ENCODE measurements around the gene GPC6. TPM values are rescaled to one million over a fixed set of nuclear protein-coding genes. Genes with fewer than 3 reads are reported as not detected.

The GPC6 gene
- total and polyA plus RNA-seq, 9 of the 15 experiments (the other 6 are each of a cell fraction or from before 2014, with no cell fraction given), result under 0.01 to 0.20 (median 0.01) TPM; not detected in 4

DNA sequence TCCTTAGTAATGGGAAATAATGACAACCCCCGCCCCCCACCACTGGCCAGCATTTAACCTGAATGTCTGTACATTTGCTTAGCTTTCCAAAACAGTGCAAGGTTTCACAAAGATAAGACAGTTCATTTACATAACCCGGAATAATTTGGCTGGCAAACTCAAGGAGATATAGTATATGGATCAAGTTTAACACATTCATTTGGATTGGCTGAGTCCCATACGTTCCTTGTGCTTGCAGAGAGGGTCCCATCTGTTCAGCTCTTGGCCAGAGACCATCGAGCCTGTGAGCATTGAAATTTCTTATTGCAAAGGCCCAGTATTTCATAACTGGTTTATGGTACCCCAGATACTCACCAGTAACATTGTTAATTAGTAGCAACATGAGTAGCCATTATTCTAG lies 116.5 kb downstream of the GPC6 start:
- BruUV-seq (replicated peaks), result no TSS peak
- intact Hi-C loops (cut with micrococcal nuclease) (no loop called here), in situ Hi-C loops (cut with MboI) (no loop called here)
- ChIA-PET CTCF (ENCODE audit: low intra/inter-chr PET ratio) (no interaction called here), POLR2A (interaction anchor here (0.9 to 1.6 kb wide), 2 partner anchors 10 to 26 kb away, joined by 3 to 8 read pairs; no protein-coding TSS in a partner anchor)
- DNase-seq (ENCODE audit: extremely low read depth in 1 of 4, low spot score in 3 of 4), result no peak
- Histone ChIP-seq H2AFZ (ENCODE audit: low read depth, low read length) (no peak overlapping the region), H4K20me1 (replicated peaks; ENCODE audit: control insufficient read depth, insufficient read depth, low read length) (no peaks in the 10 kb centered on the region), H3K4me2 (ENCODE audit: insufficient read depth, low read length) (no peak overlapping the region), H3K36me3 (ENCODE audit: control insufficient read depth, insufficient read depth, low read length) (no peaks in the 10 kb centered on the region), H3K4me3 (no peak overlapping the region), H3K27ac (ENCODE audit: extremely low read depth, low read depth, low read length) (no peak overlapping the region), H3K4me1 (replicated peaks in 1 of 2; ENCODE audit: control insufficient read depth in 2 of 2, insufficient read depth in 2 of 2, low read length in 2 of 2) (no peaks in the 10 kb centered on the region), H3K9me3 (replicated peaks; ENCODE audit: control insufficient read depth, insufficient read depth, low read depth, low read length) (no peaks in the 10 kb centered on the region), H3K9ac (ENCODE audit: insufficient read depth in 1 of 2, low read depth in 2 of 2, low read length in 2 of 2) (no peak overlapping the region), H3K27me3 (ENCODE audit: control insufficient read depth in 2 of 2, insufficient read depth in 2 of 2, low read length in 2 of 2) (peaks cover 0 to 2% of the 10 kb centered on the region in 2 experiments; a peak in 1 of 5 replicates), H3K9me1 (ENCODE audit: control insufficient read depth, insufficient read depth, low read length) (no peaks in the 10 kb centered on the region), H3K79me2 (ENCODE audit: control insufficient read depth, insufficient read depth, low read length) (no peaks in the 10 kb centered on the region)
- ATAC-seq, result no peak
- WGBS (ENCODE audit: insufficient coverage, low coverage, missing lambda C conversion rate), result 1% methylated on average over 4 of the region's 4 CpGs
- FAIRE-seq, result no peak
- TF ChIP-seq CC2D1A (IDR thresholded peaks at IDR 0.05) (no peak), ELF2 (CRISPR knock-in tag; IDR thresholded peaks at IDR 0.05) (no peak), EGR1 (conservative IDR thresholded peaks at IDR 0.05) (no peak), IFI16 (CRISPR knock-in tag; IDR thresholded peaks at IDR 0.05) (no peak), ZNF589 (CRISPR knock-in tag; IDR thresholded peaks at IDR 0.05; ENCODE audit: low read depth) (no peak)
- TF ChIP-seq, protein P1, sequence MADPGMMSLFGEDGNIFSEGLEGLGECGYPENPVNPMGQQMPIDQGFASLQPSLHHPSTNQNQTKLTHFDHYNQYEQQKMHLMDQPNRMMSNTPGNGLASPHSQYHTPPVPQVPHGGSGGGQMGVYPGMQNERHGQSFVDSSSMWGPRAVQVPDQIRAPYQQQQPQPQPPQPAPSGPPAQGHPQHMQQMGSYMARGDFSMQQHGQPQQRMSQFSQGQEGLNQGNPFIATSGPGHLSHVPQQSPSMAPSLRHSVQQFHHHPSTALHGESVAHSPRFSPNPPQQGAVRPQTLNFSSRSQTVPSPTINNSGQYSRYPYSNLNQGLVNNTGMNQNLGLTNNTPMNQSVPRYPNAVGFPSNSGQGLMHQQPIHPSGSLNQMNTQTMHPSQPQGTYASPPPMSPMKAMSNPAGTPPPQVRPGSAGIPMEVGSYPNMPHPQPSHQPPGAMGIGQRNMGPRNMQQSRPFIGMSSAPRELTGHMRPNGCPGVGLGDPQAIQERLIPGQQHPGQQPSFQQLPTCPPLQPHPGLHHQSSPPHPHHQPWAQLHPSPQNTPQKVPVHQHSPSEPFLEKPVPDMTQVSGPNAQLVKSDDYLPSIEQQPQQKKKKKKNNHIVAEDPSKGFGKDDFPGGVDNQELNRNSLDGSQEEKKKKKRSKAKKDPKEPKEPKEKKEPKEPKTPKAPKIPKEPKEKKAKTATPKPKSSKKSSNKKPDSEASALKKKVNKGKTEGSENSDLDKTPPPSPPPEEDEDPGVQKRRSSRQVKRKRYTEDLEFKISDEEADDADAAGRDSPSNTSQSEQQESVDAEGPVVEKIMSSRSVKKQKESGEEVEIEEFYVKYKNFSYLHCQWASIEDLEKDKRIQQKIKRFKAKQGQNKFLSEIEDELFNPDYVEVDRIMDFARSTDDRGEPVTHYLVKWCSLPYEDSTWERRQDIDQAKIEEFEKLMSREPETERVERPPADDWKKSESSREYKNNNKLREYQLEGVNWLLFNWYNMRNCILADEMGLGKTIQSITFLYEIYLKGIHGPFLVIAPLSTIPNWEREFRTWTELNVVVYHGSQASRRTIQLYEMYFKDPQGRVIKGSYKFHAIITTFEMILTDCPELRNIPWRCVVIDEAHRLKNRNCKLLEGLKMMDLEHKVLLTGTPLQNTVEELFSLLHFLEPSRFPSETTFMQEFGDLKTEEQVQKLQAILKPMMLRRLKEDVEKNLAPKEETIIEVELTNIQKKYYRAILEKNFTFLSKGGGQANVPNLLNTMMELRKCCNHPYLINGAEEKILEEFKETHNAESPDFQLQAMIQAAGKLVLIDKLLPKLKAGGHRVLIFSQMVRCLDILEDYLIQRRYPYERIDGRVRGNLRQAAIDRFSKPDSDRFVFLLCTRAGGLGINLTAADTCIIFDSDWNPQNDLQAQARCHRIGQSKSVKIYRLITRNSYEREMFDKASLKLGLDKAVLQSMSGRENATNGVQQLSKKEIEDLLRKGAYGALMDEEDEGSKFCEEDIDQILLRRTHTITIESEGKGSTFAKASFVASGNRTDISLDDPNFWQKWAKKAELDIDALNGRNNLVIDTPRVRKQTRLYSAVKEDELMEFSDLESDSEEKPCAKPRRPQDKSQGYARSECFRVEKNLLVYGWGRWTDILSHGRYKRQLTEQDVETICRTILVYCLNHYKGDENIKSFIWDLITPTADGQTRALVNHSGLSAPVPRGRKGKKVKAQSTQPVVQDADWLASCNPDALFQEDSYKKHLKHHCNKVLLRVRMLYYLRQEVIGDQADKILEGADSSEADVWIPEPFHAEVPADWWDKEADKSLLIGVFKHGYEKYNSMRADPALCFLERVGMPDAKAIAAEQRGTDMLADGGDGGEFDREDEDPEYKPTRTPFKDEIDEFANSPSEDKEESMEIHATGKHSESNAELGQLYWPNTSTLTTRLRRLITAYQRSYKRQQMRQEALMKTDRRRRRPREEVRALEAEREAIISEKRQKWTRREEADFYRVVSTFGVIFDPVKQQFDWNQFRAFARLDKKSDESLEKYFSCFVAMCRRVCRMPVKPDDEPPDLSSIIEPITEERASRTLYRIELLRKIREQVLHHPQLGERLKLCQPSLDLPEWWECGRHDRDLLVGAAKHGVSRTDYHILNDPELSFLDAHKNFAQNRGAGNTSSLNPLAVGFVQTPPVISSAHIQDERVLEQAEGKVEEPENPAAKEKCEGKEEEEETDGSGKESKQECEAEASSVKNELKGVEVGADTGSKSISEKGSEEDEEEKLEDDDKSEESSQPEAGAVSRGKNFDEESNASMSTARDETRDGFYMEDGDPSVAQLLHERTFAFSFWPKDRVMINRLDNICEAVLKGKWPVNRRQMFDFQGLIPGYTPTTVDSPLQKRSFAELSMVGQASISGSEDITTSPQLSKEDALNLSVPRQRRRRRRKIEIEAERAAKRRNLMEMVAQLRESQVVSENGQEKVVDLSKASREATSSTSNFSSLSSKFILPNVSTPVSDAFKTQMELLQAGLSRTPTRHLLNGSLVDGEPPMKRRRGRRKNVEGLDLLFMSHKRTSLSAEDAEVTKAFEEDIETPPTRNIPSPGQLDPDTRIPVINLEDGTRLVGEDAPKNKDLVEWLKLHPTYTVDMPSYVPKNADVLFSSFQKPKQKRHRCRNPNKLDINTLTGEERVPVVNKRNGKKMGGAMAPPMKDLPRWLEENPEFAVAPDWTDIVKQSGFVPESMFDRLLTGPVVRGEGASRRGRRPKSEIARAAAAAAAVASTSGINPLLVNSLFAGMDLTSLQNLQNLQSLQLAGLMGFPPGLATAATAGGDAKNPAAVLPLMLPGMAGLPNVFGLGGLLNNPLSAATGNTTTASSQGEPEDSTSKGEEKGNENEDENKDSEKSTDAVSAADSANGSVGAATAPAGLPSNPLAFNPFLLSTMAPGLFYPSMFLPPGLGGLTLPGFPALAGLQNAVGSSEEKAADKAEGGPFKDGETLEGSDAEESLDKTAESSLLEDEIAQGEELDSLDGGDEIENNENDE (IDR thresholded peaks at IDR 0.05; ENCODE audit: low read depth, low read length), result no peak
- TF ChIP-seq, protein P2, sequence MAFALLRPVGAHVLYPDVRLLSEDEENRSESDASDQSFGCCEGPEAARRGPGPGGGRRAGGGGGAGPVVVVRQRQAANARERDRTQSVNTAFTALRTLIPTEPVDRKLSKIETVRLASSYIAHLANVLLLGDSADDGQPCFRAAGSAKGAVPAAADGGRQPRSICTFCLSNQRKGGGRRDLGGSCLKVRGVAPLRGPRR (CRISPR knock-in tag; IDR thresholded peaks at IDR 0.05), result no peak
